ENCODE results near the gene ARL16.

The ARL16 gene

GRCh38 chr17:81712468-81713003 lies 28.9 kb upstream of the ARL16 start:
- no peak for DNase-seq

GRCh38 chr17:81711814-81712467 lies 28.3 kb upstream of the ARL16 start, which contains the start of gene SLC25A10:
Gene SLC25A10 (plus strand): TSS chr17:81712284. CDS start chr17:81712427, 143 bp downstream.
- DNase-seq = peak; percentile 28

GRCh38 chr17:81710514-81711308 lies 27.1 kb upstream of the ARL16 start:
- peak; percentile 50 for DNase-seq

- no peak for DNase-seq
These were observed 25.2 kb upstream of the ARL16 start for GRCh38 chr17:81708739-81709185.

GRCh38 chr17:81707725-81708646 lies 24.4 kb upstream of the ARL16 start:
- no peak for DNase-seq

- no peak for DNase-seq
These were observed 23.4 kb upstream of the ARL16 start for GRCh38 chr17:81706757-81707624.

- no peak for DNase-seq
These were observed 22.6 kb upstream of the ARL16 start for GRCh38 chr17:81706232-81706611.

GRCh38 chr17:81705518-81706231 lies 22.1 kb upstream of the ARL16 start:
- no peak for DNase-seq

GRCh38 chr17:81703747-81704654 lies 20.4 kb upstream of the ARL16 start:
- no peak for DNase-seq

GRCh38 chr17:81702934-81703746 lies 19.5 kb upstream of the ARL16 start, which contains the start of gene MRPL12:
Gene MRPL12 (plus strand): TSS chr17:81703367. CDS start chr17:81703502, 135 bp downstream.
- DNase-seq = peak; percentile 82

GRCh38 chr17:81701288-81702071 lies 17.9 kb upstream of the ARL16 start:
- DNase-seq = no peak

- DNase-seq = no peak
These were observed 17.0 kb upstream of the ARL16 start for GRCh38 chr17:81700353-81701287.

GRCh38 chr17:81697261-81698044 lies 13.9 kb upstream of the ARL16 start:
- DNase-seq = no peak

- DNase-seq = no peak
These were observed 12.8 kb upstream of the ARL16 start for GRCh38 chr17:81696218-81696941.

- DNase-seq = no peak
These were observed 12.2 kb upstream of the ARL16 start for GRCh38 chr17:81695801-81696200.
